DMS53 treated with DMSO at 0.1 percent for 48 hours (cell line): ENCODE measurements around the gene PTPRT.

ENCODE experiments used
- DNase-seq: peaks from one replicate; lab custom pipeline; 2025; ENCODE audit not compliant: unreplicated experiment; lab: John Stamatoyannopoulos, UW

Gene PTPRT

DNA sequence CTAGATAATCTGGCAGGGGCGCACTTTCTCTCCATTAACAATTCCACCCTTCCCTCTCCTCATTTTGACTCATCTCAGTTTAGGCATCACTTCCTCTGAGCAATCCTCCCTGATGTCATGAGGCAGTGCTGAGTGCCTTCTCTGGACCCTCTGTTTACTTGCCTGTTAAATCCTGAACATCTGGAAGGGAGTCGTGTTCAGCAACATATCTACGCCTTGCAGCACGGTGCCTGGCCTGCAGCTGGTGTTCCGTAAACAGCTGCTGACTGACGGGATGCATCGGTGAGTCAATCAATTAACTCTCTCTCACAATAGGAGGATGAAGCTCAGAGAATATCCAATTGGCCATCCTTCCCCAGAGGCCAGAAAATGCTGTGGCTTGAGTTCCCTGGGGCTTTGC is 613.5 kb downstream of the PTPRT start:
- DNase-seq: no peak

DNA sequence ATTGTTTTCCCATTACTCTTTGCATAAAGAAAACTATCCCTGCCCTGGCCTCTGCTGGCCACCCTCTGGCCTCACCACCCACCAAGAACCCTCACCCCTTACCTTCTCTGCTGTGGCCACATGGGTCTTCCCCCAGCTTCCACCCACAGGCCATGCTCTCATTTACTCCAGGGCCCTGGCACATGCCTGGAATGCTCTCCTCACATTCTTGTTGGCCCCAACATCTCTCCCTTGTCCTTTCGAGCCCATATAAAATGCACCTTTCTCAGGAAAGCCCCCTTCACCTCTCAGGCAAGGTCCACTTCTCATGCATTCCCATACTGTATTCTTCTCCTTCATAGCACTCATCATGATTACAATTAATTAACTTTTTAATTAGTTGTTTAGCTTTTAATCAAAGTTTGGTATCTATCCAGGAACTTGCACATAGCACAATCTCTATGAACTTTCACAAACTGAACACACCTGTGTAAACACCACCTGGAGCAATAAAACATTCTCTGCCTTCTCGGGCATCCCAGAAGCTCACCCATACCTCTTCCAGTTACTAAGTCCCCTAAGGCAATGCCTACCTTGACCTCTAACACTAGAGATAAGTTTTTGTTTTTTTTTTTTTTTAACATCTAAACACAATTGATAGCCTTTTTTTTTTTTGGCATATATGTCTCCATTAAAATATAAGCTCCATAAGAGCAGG is 617.2 kb downstream of the PTPRT start:
- no peak for DNase-seq

DNA sequence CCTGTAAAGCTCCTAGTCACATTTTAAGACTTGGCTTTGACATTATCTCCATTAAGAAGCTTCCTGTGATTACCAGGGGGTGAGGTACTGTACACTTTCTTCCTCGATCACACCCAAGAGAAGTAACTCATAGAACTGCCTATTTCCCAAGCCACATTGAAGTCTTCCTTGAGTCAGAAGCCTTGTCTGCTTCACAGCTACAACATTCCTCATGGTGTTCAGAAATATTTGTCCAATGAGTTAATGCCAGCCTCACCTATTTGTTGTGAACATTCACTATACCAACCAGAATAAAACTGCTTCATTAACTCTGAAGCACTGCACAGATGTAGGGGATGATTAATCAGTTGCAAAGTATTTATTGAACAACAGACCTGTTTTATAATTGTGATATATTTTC is 622.3 kb downstream of the PTPRT start:
- no peak for DNase-seq

GRCh38 chr20:42565235-42565995 is 624.3 kb downstream of the PTPRT start:
- no peak for DNase-seq

GRCh38 chr20:42559665-42560064 is 630.0 kb downstream of the PTPRT start:
- DNase-seq: no peak

DNA sequence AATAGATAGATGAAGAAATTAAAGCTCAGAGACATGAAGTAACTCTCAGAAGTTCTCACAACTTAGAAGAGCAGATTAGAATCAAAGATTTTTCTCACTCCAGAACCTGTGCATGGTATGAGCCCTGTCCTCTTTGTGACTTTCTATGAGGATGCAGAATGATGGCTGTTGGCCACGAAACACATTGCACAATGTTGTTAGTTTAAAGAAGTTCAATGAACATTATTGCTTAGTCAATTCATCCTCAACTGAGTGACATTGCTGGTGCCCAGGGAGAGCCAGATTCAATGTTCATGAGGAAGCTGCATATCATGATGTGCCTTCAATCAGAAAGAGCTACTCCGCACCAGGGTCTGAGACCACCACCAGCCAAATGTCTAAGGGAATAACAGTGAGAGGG is 633.1 kb downstream of the PTPRT start:
- DNase-seq: no peak

DNA sequence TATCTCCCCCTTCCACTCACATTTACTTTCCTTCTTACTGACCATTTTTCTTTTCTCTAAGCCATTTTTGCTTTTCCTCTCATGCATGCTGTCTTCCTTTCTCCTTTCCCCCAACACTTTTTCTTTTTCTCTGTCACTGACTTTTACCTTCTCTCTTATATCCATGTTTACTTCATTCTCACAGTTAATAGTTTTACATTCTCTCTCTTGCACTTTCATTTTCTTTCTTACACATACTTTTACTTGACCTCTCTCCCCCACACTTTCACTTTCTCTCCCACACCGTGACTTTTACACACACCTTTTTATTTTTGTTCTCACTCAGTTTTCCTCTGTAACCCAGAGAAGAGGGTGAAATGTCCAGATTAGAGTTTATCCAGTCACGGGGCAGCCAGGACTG is 636.3 kb downstream of the PTPRT start:
- DNase-seq: no peak

GRCh38 chr20:42549496-42549895 is 640.2 kb downstream of the PTPRT start:
- DNase-seq: no peak

DNA sequence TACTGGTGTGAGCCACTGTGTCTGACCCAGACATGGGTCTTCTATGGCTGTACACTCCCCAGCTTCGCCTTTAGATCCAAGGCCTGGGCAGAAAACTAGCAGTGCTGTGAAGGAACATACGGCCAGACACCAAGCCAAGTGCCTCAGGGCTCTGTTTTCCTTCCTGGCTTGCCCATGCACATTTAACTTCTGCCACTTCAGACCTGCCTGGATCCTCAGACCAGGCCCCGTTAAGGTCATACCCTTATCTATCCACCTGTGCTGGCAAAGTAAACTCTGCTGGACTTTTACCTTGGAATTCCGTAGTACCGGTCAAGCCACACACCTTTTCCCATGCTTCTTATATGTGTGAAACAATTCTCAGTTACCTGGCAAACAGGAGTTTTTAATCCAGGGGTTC is 644.8 kb downstream of the PTPRT start:
- DNase-seq: no peak

- no peak for DNase-seq
Measured at GRCh38 chr20:42532831-42533230, 656.9 kb downstream of the PTPRT start.

DNA sequence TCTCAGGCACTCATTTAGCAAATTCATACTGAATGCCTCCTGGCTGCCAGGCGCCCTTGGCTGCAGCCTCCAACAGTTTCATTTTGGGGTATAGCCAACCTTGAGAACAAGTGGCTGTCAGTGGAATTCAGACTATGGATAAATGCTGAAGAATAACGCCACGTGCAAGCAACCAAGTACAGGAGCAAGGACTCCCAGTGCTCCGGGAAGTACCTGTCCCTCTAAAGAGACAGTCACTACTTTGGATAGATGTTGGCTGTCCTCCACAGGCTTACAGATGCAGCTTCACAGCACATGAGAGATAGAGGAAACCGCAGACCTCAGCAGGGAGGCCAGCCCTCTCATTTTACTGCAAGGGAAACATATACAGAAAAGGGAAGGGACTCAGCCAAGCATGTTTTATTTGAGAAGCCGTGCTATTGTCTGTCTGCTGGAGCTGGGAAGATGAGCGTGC is 658.2 kb downstream of the PTPRT start:
- no peak for DNase-seq

- peak; percentile 29 for DNase-seq
Measured at GRCh38 chr20:42530855-42531448, 658.8 kb downstream of the PTPRT start.

- DNase-seq: no peak
Measured at GRCh38 chr20:42530191-42530590, 659.5 kb downstream of the PTPRT start.

DNA sequence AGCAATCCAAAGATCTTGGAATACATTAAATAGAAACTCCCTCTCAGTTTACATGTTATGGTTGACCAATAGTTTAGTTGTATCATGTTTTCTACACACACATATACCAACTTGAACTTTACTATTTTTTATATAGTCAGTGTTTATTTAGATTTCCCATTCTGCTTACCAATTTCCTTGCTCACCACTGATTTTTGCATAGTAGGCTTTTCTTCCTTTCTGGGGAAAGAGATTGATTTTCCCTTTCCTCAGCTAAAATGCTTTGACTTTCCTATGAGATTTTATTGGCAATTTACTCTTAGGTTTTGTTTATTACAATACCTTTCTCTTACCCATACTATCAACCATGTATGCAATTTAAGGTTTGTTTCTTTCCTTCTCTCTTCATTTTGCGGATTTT is 665.6 kb downstream of the PTPRT start:
- DNase-seq: no peak

DNA sequence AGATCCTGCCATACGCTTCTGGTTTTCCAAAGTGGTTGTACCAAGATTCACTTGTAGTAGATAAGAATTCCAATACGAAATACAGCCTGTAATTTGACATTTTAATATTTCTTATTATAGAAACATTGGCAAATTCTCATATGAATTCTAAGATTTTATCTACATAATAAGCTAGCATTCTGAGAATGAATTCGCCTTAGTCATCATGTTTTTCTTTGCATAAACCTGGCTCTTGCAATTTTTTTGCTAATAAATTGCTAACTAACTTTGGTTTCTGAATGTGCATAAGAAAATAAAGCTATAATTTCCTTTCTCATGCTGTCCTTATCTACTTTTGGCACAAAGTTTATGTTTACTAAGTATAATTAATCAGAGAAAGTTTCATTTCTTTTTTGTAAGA is 673.0 kb downstream of the PTPRT start:
- no peak for DNase-seq

DNA sequence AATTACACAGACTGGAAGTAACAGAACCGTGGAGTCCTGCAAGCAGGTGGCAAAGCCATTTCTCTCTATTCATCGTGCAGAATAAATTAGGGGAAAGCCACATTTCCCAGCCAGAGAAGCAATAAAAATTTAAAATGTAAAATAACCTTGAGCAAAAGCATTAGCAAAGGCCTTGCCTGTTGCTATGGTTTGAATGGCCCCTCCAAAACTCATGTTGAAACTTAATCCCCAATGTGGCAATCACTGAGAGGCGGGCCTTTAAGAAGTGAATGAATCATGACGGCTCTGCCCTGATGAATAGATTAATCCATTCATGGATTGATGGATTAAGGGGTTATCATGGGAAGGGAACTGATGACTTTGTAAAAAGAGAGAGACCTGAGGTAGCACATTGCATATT is 679.0 kb downstream of the PTPRT start:
- DNase-seq: no peak

DNA sequence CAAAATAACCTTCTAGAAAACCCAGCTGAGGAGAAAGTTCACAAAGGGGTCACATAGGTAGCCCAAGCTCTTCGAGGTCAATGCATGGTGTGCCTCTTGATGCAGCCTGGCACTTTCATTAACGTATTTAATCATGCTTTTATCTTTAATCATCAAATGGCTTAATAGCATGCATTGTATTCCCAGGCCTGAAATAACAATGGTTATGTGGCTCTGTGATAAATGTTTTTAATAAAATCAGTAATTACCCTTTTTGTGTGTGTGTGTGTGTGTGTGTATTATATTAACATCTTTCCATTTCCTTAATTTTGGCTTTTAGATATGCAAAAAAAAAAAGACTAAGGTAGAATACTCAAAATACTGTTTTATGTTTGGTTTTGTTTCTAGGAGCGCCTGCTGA is 681.8 kb downstream of the PTPRT start:
- DNase-seq: no peak

GRCh38 chr20:42506397-42506796 is 683.3 kb downstream of the PTPRT start:
- DNase-seq: no peak

GRCh38 chr20:42502591-42502990 is 687.1 kb downstream of the PTPRT start:
- DNase-seq: no peak

- DNase-seq: no peak
Measured at GRCh38 chr20:42496595-42496994, 693.1 kb downstream of the PTPRT start.

GRCh38 chr20:42494290-42494689 is 695.4 kb downstream of the PTPRT start:
- no peak for DNase-seq

DNA sequence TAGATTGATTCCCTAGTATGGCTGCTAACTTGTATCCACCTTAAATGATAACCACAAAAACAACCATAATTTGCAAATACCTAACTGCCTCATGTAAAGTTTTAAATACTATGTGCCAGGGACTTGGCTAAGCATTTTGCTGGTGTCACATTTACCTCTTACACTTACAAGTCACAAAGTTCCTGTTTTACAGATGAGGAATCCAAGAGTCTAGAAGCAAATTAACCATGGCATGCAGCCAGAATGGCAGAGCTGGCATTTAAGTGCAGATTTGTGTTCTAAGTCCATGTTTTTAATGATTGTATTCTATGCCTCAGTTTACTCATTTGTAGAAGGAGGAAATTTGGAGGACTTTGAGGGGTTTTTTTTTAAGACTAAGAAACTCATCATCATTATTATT is 696.7 kb downstream of the PTPRT start:
- no peak for DNase-seq
